HG03457 (cell line): ENCODE measurements around the gene CSH1.
A peak's percentile ranks its signal among the peaks of the same experiment; 100 is the strongest.
"Not testable (repeated sequence)": the region's sequence is repeated elsewhere in the genome, so short reads cannot be mapped to it uniquely, and the experiment has no call there.

Experiments
- ATAC-seq: cut with Tn5 transposase; IDR thresholded peaks from one replicate; pipeline ENCODE4 v1.9.1; 2021; ENCODE audit warnings: moderate number of reproducible peaks; ENCODE audit not compliant: unreplicated experiment

CSH1 gene

DNA sequence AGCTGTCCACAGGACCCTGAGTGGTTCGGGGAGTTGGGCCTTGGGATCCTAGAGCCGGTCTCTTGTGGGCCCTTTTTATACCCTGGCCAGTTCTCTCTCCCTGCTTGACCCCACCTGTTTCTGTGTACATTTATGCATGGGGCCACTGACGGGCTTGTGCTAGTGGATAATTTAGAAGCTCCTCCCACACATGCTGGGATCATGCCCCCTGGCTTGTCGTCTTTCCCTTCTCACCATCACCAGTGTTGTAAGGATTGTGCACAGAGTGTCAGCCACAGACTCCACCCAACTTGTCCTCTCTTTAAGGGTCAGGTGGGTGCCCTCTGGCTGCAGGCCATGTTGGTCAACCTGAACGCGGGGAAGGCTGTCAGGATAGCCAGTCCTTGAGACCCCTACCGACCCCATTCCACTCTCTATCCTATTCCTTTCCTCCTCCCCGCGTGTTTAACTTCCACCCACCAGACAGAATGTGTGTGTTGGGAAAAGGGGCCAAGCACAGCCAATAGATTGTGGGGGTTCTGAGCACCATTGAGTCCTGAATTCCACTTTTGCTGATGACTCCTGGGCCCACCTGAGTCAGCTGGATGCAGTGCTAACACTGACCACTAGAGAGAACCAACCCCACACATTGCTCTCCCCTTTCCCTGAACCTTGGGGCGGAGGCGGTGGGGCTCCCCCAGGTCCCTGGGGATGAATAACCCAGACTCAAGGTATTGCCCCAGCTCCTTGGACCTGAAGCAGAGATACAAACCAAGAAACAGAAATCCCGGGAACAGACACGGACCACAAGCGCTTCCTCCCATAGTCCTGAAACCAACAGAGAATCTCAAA is at the start of gene CSH1:
Gene CSH1, minus strand, starts transcription at position 51 of the 831 bp plus-strand sequence. CDS start 63 bp downstream, outside the sequence.
- not testable (repeated sequence) for ATAC-seq

DNA sequence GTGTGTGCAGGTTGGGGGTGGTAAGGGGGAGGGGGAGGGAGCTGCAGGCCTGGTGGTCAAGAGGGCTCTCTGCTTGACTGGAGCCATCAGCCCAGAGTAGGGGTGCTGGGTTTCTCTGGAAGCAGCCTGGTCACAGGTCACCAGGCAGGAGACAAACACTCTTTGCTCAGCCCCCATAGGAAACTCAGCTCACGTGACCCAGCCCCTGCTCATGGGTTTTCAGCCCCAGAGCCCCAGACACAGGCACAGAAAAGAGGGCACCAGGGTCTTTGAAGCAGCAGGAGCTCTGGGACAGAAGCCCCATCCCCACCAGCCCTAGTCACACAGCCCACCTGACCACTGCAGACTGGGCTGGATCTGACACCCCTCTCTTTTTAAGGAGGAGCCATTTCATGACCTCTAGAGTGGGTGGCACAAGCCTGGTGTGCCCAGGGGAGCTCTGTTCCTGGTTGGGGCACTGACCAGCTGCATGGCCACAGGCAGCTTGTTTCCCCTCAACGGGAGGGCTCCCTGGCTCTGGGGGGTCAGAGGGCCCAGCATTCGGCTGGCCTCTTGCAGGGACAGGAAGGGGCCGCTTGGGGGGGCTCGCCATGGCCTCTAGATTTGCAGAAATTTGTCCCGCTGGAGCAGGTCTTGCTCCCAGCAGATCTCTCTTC is 49.5 kb upstream of the CSH1 start:
- ATAC-seq, result no peak

DNA sequence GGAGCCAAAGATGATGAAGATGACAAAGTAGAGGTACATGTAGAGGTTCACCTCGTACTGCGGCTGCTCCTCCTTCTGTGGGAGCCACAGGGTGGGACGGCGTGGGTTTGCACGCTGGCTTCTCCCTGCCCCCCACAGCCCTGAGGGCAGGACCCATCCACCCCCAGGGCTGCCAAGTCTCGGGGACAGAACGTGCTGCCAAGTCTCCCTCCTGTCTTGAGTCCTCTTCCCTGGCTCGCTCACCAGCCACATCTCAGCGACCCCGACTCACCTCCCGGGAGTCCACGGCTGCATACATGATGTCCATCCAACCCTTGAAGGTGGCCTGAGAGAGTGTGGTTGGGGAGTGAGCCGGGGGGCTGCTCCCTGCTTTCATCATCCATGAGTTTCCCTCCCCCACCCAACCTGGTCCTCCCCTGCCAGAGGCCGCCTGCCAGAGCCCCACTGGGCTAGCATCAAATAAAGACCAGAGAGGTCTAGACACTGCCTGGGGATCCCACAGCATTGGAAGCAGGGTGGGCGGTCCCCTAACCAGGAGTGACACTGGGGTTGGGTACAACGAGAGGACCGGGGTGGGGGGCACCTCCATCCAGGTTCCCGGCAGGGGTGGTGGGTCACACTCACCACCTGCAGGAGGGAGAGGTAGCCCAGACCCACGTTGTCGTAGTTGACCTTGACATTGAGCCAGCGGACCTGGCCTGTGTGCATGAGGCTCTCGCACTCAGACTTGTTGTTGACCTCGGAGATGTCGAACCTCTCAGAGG is 48.5 kb upstream of the CSH1 start:
- no peak for ATAC-seq

DNA sequence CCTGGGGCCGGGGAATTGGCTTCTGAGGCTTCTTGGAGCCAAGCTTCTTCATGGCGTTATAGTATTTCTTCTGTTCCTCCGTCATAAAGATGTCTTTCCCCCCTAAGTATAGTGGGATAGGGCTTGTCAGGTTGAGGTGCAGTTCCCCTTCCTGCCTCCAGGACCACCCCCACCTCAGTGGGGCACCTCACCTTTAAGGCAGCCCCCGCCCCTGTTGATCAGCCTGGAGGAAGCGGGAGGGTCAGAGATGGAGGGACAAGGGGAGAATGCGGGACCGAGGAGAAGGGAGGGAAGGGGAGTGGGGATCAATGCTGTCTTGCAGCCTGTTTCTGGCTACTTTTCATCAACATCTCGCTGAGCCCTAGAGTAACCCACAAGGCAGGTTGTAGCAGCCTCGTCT is 47.4 kb upstream of the CSH1 start:
- ATAC-seq, result no peak

DNA sequence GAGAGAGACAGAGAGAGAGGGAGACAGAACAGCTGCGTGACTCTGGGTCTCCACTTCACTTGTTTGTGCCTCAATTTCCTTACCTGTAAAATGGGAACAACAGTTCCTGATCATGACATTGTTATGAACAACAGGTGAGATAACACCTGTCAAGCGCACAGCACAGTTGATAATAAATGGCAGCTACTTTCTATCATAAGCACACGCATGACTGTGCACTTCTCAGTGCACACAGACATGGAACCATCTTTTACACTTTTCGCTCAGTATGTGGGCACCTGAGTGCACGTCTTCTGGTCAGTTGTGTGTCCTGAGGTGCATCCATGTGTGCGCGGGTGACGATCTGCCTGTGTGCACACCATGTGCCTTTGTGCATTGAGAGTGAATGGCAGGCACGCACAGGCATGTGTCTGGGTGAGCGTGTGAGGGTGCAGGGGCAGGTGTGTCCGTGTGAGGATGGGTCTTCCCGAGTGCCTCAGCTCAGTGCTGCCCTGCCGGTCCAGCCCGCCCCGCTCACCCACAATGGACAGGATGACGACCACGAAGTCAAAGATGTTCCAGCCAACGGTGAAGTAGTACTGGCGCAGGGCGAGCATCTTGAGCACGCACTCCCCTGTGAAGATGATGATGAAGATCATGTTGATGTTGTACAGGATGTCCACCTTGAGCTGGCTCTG is 46.1 kb upstream of the CSH1 start:
- ATAC-seq, result no peak

DNA sequence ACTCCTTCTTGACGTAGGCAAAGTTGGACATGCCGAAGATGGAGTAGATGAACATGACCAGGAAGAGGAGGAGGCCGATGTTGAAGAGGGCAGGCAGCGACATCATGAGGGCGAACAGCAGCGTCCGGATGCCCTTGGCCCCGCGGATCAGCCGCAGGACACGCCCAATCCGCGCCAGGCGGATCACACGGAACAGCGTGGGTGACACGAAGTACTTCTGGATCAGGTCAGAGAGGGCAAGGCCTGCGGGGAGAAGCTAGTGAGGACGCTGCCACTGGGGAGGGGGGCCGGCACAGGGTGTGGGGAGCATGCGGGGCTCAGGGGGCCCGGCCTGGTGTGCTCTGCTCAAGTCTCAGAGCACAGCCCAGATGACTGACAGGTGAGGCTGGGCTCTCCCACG is 45.4 kb upstream of the CSH1 start:
- ATAC-seq, result no peak

DNA sequence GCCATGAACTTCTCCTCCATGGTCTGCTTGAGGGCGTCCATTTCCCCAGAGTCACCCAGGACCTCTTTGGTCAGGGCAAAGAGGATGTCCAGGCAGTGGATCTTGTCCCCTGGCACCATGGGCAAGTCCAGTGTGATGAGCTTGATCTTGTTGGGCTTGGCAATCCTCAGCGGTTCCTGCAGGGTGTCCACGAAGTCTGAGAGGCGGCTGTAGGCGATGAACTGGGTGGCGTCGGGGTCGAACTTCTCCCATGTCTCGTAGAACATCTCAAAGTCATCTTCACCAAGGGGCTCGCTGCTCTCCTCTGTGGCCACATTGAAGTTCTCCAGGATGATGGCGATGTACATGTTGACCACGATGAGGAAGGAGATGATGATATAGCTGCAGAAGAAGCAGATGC is 44.8 kb upstream of the CSH1 start:
- no peak for ATAC-seq

DNA sequence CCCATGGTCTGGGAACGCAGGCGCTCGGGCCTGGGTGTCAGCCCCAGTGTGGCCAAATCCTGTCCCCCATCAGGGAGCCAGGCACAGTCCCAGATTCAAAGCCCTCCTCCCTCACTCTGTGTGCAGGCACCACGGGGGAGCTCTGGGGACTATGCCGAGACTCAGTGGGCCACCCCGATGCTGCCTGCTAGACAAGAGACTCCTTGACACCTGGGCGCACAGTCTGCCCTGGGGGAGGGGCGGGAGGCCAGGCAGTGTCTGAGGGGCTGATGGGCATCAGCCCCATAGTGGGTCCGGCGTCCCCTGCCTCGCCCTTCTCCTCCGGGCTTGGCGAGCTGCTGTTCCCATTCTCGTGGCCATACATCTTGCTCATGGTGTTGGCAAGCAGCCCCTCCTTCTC is 44.2 kb upstream of the CSH1 start:
- no peak for ATAC-seq

DNA sequence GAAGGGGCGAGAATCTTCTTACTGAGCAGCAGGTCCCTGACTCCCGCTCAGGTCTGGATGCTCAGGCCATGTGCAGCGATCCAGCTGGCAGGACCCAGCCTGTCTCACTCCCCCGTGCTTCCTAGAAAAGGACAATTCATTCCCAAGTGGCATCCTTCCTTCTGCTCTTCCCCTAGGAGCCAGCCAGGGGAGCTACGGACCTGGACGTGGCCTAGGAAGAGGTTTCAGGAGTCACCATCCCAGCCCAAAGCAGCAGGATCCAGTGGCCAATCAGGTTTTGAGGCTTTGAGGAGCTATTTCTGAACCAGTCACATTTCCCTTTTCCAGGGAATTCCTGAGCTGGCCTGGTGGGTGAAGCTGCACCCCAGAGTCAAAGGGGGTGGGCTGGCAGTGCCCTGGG is 43.5 kb upstream of the CSH1 start:
- no peak for ATAC-seq

DNA sequence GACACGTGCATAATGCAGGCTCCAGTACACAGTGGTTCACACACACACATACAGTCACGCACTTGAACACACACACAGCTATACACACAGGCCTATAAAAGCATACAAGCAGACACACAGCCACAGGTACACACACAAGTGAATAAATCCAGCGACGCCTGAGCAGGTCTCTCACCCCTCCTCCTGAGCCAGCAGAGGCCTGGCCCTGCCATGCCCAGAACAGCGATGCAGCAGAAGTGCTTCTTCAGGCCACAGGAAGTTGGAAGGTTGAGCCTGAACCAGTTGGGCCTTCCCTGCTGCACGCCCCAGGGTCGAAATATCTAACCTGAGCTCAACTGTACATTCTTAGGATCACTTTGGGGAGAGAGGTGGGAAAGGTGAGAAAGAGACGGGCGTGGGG is 43.0 kb upstream of the CSH1 start:
- ATAC-seq, result no peak

DNA sequence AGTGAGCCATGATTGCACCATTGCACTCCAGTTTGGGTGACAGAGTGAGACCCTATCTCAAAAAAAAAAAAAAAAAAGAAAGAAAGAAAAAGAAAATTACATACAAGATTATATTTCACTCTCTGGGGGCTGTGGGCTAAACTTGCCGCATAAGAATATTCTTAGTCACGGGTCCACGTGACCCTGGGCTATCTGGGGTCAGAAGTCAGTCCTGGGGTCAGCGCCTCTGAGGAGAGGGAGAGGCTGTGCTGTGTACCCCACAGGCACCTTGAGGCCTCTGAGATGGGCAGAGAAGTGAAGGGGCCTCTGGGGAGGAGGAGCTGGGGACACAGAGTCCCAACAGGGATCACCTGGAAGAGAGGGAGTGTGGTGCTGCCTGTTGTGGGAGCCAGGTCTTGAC is 41.5 kb upstream of the CSH1 start:
- ATAC-seq, result no peak

DNA sequence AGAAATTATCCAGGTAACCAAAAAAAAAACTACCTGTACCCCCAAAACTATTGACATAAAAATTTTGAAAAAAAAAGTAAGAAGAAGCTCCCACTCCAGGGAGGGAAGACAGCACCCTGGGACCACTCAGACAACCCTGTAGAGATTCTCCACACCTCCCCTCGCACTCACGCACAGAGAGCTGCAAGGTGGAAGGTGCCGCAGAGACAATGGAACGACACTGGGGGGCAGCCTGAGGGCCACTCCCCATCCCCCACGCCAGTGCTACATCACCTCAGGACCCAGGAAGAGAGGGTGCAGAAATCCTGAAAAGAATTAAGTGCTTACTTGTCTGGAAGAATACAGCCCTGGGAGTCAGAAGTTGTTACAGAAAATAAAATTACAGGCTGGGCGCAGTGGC is 40.9 kb upstream of the CSH1 start:
- ATAC-seq, result no peak

DNA sequence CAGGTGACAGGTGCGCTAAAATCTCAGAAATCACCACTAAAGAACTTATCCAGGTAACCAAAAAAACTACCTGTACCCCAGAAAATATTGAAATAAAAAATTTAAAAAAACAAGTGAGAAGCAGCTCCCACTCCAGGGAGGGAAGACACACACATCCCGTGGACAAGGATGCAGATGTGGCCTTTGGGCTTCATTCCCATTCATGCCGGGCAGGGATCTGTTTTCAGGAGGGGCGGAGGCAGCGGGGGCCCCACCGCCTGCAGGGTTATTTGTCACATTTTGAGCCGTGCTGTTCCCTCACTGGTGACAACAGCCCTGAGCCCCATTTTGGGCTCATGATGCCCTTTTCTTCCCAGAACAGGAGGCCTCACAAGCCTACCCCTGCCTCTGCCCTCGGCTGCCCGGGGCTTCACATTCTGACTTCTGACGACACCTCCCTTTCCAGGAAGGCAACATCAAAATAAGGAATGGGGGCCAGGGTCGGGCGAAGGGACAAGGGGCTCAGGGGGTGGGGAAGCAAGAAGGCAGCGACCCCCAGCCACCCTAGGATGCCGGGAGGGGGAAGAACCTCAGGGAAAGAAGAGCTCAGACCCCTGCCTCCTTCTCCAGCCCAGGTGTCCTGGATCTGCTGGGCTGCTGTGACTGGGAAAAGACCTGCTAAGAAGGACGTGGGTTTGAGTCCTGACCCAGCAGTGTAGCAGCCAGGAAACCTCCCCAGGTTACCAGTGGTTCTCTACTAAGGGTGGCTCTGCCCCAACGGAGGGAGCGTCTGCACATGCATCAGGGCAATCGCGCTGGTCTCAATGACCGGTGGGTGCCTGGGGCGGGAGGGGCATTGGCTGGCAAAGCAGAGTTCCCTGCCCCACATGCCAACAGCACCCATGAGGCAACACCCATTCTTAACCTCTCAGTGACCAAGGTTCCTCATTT is 38.1 kb upstream of the CSH1 start:
- ATAC-seq, result no peak

DNA sequence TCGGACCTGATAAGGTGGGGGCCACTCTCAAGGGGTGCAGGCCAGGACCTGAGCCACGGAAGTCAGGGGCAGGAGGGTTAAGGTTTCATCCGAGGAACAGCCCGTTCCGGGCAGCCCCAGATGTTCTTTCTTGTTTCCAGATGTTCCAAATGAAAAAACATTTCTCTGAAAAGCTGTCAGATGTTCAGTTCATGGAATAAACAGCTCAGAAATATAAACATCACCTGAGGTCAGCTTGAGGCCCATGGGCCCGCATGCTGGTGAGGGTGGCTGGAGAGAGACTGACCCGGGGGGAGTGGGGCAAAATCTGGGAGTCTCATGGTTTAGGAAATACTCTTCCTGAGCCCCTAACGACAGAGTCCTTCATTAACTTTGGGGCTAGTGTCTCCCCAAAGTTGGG is 37.2 kb upstream of the CSH1 start:
- no peak for ATAC-seq

DNA sequence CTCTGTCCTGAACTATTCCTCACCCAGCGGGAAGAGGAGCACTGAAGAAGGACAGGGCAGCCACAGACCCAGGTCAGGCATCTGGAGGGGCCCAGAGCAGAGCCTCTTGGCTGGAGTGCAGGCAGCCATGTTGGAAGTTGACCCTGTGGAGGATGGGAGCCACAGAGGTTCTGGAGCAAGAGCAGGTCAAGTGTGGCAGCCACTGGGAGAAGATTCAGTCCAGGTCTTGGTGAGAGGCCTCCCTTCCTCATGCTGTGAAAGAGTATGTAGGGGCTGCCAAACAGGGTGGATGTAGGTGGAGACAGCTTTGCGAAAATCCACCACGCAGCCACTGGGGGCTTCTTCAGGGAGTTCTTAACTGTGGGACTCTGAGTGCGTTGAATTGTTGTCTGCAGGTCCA is 36.3 kb upstream of the CSH1 start:
- ATAC-seq, result no peak

DNA sequence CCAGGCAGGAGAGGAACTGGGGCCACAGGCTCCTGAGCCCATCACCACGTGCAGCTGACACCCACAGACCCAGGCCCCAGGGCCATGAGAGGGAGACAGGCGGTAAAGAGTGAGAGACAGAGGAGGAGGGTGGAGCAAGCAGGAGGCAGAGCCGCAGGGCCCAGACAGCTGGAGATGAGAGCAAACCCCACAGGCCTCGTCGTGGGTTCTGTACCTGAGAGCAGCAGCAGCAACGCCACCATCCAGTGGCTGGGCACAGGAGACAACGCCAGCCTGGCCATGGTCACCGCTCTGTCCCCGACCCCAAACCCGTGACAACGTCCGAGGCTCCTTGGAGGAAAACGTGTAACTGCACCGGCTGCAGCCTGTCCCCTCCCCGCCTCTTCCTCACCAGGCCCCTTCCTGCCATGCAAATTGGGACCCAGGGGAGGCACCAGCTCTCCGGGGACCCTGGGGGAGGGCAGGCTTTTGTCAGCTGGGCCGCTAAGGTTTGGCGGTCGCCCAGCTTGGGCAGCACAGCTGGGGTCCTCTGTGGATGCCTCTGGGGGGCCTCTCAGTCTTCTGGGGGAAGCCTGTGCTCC is 35.7 kb upstream of the CSH1 start, which contains the start of gene CD79B:
Gene CD79B, minus strand, starts transcription at position 351 of the 581 bp plus-strand sequence. Its CDS starts 70 bp downstream, at position 281.
- peak; percentile 61 for ATAC-seq

DNA sequence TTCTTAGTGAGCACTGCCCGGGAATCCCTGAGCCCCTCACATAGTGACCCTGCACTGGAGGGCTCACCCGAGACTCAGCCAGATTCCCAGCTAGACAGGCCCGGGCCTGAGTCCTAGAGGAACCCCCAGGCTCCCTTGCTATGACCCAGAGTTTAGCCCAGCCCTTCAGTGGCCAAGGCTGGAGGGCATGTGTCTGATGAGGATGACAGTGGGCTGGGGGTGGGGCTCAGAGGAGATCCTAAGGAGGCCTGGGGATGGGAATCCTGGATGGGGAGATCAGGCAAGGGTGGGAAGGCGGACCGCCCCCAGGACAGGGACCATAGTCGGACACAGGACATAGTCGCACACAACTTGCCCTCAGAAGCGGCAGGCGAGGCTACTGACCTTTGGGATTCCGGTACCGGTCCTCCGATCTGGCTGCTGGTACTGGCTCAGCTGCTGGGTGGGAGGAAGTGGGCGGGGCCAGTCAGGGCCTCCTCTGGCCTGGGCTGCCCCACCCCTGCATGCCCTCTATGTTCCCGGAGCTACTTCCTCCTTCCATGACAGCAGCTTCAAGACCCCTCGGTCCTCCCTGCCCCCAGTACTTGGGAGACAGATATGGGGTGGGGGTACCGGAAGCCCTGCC is 34.7 kb upstream of the CSH1 start:
- no peak for ATAC-seq

DNA sequence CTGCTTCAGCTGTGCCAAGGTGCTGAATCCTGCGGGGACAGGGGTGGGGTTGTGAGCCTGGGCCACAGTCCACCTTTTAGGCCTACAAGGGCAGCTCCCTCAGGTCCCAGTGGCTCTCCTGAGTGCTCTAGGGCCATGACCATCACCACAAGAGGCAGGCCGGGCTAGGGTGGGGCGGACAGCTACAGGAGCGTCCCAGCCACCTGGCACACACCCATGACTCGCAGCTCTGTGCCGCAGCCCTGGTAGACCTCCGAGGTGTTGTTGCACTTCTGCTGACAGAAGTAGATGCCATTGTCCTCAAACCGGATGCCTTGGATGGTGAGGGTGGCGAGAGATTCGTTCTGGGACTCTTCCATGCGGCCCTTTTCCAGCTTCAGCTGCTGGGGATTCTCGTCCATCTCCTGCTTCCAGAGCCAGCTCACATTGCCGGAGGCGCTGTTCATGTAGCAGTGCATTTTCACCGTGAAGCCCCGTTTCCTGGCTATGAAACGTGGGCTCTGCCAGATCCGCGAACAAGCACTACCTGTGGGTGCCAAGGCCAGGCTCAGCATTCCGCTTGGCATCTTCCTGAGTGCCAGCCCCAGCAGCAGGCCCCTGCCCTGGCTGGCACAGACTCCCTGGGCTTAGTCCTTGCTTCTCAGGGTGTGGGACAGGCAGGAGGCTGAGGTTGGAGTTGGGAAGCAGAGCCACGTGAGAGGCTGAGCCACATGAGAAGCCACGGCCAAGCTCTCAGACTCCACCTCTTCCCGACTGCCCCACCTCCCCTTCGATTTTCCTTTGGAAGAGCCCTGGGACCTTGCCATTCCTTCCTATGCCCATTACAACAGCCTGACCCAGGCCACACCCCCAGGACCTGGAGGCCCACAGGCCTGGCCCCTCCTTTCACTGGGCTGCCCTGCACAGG is 33.7 kb upstream of the CSH1 start:
- no peak for ATAC-seq
